ENCODE results near the gene PHTF2.

GRCh38 chr7:77879272-77879671, 80.7 kb downstream of the PHTF2 start:
- TF ChIP-seq POLR2A (IDR thresholded peaks at IDR 0.05) (no peak), CTCF (IDR thresholded peaks at IDR 0.05) (no peak)

All from transverse colon (tissue), 3 donors.